Activated T-helper 9 cell treated with anti-CD3 and anti-CD28 coated beads, Interleukin-2, amount 50 U/mL, for 16 hours (primary cell): Measurements from ENCODE around the gene PRSS22.

Experiments used
- DNase-seq: peaks from one replicate; pipeline ENCODE4 v3.0.0-alpha.2; 2020; ENCODE audit warnings: low read depth

PRSS22 gene

DNA sequence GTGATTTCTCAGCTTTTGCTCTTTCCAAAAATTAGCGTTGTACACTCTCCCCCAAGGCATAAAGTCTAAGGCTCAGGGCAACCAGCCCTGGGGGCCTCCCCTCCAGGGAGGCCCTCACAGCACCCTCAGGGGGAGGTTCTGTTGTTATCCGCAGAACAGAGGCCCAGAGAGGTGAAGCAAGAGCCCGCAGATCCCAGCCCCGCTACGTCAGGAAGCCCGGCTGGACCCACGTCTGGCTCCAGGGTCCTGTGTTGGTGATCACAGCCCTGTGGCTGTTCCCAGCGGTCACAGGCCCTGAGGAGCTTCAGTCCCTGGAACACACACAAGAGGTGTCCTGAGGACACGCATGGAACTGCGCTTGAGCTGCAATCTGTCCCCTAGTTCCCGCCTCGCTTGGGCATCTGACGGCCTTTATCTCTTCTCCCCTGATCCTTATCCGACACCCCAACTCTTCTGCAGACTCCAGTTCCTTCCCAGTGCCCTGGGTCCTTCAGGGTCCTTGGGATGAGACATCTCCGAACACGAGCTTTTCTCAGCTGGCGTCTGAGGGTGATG lies 29.0 kb downstream of the PRSS22 start:
- DNase-seq = no peak

- DNase-seq = no peak
These were observed 29.5 kb downstream of the PRSS22 start for GRCh38 chr16:2828521-2828840.

DNA sequence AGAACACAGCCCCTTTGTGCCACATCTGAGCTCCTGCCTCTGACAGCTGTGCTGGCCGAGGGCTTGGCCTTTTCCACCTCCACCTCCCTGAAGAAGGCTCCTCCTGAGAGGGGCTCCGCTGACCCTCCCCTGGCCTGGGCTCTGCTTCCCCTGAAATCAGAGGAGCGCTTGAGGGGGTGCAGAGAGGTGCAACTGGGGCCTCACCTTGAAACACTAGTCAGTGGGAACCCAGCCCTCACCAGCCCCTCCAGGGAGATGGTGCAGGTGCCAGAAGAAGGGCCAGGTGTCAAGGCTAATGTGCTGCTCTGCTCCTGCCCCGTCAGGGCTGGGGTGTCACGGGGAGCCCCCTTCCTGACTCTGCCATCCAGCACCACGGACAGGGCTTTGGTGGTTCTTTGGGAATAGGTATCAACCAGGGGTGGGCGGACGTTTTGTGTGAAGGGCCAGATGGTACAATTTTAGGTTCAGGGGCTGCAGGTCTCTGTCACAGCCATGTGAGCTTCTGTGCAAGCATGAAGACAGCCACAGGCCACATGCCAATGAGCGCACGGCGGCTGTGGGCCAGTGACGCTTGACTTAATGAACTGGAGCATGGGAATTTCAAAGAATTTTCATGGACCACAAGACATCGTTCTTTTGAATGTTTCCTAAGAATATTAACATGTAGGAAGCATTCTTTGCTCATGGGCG lies 30.0 kb downstream of the PRSS22 start:
- no peak for DNase-seq

DNA sequence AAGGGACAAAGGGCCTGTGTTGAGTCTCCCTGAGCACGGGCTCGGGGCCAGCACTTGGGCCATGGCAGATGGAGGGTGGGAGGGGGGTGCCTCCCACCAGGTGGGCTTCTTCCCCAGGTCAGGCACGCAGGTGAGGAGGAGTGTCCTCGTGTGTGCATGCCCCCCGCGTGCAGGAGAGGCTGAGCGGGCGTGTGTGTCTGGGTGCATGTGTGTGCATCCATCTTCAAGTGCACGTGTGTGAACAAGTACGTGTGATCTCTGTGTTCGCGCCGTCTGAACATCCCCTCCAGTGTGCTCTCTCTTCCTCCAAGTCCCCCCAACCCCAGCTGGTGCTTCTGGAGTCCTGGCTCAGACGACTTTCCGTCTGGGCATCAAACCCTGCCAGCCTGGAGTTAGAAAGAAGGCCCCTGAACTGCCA lies 30.6 kb downstream of the PRSS22 start:
- no peak for DNase-seq

GRCh38 chr16:2826591-2827373 lies 31.2 kb downstream of the PRSS22 start:
- DNase-seq = no peak

DNA sequence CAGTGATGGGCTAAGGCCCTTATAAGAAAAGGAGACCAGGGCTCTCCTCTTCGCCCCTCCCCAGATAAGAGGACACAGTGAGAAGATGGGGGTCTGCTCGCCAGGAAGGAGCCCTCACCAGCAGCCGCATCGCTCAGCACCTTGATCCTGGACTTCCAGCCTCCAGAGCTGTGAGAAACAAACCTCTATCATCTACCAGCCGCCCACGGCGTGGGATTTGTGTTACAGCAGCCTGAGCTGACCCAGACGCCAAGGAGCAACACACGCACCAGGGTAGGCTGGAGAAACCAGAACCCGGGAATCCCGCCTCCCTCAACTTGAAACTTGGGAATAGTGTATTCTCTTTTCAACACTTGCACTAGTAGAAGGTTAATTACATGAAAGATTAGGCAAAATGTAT lies 32.1 kb downstream of the PRSS22 start:
- no peak for DNase-seq

DNA sequence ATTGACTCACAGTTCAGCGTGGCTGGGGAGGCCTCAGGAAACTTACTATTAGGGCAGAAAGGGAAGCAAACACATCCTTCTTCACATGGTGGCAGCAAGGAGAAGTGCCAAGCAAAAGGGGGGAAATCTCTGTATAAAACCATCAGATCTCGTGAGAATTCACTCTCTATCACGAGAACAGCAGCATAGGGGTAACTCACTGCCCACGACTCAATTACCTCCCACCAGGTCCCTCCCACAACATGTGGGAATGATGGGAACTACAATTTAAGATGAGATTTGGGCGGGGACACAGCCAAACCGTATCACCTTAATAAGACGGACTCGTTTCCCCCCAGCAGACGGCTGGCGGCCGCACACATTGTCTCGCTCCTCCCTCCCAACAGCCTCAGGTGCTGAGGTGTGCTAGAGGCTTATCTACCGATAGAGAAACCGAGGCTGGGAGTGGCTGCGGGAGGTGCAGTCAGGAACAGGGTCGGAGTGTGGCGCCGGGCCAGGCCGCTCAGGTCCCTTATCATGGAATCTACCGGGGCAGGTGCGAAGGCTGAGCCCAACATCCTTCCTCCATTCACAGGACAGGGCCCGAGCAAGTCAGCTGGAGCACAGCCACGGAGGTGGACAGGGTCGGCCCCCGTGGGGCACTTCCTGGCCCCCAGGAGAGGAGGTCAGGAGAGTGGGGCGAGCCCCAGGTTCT lies 32.8 kb downstream of the PRSS22 start:
- no peak for DNase-seq

GRCh38 chr16:2824626-2825025 lies 33.3 kb downstream of the PRSS22 start:
- no peak for DNase-seq

- DNase-seq = no peak
These were observed 35.5 kb downstream of the PRSS22 start for GRCh38 chr16:2822496-2822895.

- no peak for DNase-seq
These were observed 35.8 kb downstream of the PRSS22 start for GRCh38 chr16:2822158-2822495.

GRCh38 chr16:2821487-2822157 lies 36.3 kb downstream of the PRSS22 start:
- no peak for DNase-seq

DNA sequence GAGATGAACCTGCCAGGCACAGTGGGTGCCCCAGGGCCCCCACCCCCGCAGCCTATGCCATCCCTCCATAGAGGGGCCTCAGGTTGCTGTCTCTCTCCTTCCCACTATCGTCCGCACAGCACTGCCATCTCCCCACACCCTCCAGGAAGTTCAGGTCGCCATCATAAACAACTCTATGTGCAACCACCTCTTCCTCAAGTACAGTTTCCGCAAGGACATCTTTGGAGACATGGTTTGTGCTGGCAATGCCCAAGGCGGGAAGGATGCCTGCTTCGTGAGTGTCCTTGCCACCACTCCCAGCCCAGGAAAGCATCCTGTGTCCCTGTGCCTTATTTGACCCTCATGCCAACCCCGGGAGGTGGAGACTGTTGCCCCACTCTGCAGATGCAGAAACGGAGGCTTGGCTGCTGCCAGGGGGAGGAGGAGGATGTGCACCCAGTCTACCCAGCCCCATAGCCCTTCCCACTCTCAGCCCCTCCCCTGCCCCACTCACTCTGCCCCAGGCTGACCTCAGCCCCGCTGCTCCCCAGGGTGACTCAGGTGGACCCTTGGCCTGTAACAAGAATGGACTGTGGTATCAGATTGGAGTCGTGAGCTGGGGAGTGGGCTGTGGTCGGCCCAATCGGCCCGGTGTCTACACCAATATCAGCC lies 37.0 kb downstream of the PRSS22 start:
- DNase-seq = no peak

GRCh38 chr16:2819939-2820835 lies 37.8 kb downstream of the PRSS22 start:
- DNase-seq = no peak

DNA sequence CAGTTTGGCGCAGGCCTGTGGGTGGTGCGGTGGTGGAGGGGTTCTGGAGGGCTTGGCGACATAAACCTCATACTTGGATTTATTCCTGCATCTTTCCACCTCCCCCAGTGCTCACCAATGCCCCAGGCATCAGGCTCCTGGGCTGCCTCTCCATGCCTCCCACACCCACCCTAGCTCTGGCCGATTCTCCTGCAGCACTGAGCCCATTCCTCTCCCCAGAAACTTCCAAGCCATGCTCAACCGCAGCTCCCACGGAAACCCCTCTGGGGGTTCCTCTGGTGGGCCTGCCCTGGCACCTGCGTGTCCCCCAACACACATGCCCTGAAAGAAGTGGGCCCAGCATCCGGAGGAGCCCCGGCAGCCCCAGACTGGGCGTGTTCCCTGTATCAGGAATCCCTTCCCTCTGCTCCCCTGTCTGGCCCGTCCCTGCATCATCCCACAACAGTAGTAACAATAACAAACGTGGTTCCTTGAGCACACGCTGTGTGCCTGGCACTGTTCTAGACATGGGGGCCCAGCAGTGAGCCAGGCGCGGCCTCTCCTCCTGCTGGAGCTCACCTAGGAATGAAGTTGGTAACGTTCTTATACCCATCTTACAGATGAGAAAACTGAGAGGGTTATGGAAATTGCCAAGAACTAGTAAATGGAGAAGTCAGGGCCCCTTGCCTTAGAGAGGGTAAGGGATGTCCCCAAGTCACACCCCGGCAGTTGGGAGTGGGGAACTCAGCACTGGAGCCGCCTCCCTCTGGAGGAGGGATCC lies 38.6 kb downstream of the PRSS22 start:
- no peak for DNase-seq

DNA sequence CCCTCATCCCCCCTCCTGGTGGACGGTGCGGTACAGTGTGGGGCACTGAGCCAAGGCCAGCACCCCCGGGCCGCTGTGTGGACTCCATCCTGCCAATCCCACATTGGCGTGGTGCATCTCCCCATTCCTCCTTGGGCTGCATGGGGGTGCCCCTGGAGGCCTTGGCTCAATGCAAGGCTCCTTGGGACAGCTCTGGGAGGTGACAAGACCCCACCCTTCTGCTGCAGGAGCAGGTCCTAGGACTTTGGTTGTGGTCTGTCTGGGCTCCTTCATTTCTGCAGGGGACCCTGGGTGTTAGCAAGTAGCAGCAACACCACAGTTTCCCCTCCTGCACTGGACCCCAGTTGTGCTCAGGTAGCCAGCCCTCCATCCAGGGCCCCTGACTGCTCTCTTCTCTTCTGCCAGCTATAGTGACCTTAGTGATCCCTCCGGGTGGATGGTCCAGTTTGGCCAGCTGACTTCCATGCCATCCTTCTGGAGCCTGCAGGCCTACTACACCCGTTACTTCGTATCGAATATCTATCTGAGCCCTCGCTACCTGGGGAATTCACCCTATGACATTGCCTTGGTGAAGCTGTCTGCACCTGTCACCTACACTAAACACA lies 39.6 kb downstream of the PRSS22 start:
- no peak for DNase-seq

DNA sequence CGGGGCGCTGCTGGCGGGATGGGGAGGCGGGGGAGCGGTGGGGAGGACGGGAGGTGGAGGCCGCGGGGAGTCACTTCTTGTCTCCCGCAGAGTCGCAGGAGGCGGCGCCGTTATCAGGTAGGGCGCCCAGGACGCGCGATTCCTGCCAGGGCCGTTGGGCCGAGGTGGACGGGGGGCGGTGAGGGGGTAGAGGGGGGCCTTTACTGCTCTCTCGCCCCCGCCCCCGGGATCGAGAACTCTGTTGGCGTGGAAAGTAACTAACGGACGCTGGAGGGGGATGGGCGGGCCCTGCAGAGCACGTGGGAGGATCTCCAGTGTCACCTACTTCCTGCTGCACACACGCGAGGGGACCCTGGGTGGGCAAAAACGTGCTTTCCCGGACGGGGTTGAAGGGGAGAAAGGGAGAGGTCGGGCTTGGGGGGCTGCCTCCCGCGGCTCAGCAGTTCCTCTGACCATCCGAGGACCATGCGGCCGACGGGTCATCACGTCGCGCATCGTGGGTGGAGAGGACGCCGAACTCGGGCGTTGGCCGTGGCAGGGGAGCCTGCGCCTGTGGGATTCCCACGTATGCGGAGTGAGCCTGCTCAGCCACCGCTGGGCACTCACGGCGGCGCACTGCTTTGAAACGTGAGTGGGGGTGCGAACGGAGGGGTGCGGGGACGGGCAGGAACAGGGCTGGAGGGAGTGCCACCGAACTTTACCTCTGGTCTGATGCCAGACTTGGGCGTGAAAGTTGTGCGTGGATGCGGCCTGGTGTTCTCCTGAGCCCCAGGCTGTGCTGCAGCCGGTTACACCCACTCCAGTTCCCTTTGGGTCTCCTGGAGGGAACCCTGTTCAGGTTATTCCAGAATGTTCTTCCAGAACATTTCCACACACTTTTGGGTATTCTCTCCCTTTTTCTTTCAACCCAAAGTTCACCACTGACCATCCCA lies 40.4 kb downstream of the PRSS22 start:
- no peak for DNase-seq

DNA sequence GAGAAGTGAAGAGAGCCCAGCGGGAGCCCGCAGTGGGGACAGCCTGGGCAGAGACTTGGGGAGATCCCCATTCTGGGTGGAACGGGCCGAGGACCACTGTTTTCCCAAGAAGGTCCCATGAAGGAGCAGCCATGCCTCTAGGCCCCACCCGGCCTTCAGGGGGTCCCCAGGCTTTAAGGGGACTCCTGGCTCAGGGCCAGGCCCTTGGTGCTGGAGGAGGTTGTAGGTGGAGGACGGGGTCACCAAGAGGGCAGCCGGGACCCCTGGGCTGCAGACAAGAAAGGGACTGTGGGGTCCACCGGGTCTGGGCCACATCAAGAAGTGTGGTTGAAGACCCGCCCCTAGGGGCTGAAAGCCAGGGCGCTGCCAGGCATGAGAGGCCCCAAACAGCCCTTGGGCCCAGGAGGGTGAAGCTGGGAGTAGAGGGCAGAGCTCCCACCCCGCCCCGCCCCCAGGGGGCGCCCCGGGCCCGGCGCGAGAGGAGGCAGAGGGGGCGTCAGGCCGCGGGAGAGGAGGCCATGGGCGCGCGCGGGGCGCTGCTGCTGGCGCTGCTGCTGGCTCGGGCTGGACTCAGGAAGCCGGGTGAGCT lies 41.1 kb downstream of the PRSS22 start, which contains the start of gene PRSS21:
Gene PRSS21, plus strand, starts transcription at position 487 of the 589 bp plus-strand sequence. Its CDS starts 32 bp downstream, at position 519.
- peak; percentile 26 for DNase-seq

DNA sequence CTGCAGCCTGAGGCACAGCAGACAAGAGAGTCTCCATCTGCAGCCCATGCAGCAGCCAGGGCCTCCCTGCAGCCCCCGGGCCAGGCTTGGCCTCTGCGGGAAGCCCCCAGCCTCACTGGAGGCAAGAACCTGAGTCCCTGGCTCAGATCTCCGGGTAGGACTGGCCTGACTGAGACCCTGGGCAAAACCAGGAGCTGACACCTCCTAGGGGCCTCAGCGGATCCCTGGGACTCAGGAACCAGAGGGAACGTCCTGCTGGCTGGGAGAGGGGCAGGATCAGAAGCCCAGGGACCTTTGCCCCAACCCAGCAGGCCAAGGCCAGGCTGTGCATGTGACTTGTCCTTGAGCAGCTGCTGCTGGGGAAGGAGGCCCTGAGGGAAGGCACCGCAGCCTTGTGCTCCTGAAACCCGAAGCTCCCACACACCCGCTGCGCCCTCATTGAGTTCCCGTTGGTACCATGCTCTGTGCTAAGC lies 42.6 kb downstream of the PRSS22 start:
- DNase-seq = no peak
